T follicular helper cell (primary cell): ENCODE data around the gene ABCC5.

Experiments used
- DNase-seq: peaks from one replicate; pipeline ENCODE4 v3.0.0-alpha.2; 2020; ENCODE audit warnings: low read depth

ABCC5 gene

GRCh38 chr3:183922421-183922820 lies 95.3 kb downstream of the ABCC5 start:
- DNase-seq = no peak

GRCh38 chr3:183921096-183921495 lies 96.6 kb downstream of the ABCC5 start:
- no peak for DNase-seq

- DNase-seq = no peak
These were observed 97.3 kb downstream of the ABCC5 start for GRCh38 chr3:183920416-183920815.

GRCh38 chr3:183918178-183918577 lies 99.5 kb downstream of the ABCC5 start:
- DNase-seq = no peak

DNA sequence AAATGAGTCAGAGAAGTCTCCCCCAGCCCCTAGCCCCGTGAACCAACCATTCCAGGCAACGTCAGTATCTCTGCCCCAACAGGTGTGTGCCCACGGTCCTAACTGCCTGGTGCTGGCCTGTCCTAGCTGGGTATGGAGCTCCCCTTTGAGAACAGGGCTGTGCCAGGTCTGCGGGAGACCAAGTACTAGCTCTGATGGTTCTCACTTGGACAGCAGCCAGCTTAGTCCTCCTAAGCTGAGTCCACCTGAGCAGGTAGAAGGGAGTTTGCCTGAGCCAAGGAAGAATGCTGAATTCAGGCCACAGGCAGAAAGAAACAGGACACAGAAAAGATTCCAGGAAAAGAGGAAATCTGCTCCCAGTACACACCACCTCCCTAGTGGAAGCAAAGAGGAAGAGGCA lies 99.9 kb downstream of the ABCC5 start:
- DNase-seq = no peak

DNA sequence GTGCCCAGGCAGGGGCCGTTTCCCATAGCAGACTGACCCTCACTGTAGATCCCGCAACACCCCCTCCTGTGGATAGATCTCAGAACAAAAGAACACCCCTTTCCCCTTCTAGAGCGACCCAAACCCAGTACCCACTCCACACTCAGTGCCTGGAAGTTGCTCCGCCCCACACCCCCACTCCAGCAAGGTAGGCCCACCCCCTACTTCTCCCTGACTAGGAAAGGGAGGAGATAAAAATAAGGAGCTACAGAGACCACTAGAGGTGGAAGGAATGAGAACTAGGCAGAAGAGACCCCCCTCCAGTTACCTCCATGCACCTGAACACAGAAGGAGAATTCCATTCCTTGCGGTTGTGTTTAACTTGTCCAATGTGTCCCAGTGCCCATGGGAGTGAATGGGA lies 102.8 kb downstream of the ABCC5 start:
- DNase-seq = no peak

DNA sequence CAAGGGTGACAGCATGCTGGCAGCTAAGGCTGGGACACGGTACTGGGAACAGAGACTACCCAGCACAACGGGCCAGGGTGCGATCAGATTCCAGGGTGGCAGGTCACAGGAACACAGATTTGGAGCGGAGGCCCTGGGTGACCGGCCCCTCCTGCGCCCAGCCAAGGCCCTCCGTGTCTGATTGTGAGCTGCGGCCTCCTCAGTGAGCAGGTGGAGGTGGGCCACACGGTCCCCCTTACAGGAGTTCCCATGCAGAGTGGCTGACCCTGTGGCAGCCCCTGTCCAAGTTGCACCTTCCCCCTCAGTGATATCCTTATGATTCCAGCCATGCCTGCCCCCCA lies 104.1 kb downstream of the ABCC5 start:
- no peak for DNase-seq

- no peak for DNase-seq
These were observed 104.6 kb downstream of the ABCC5 start for GRCh38 chr3:183912895-183913579.

- DNase-seq = no peak
These were observed 105.7 kb downstream of the ABCC5 start for GRCh38 chr3:183911763-183912506.

GRCh38 chr3:183911087-183911486 lies 106.6 kb downstream of the ABCC5 start:
- DNase-seq = no peak

GRCh38 chr3:183909030-183909600 lies 108.6 kb downstream of the ABCC5 start:
- no peak for DNase-seq

GRCh38 chr3:183907911-183908331 lies 109.8 kb downstream of the ABCC5 start:
- no peak for DNase-seq

GRCh38 chr3:183907176-183907575 lies 110.5 kb downstream of the ABCC5 start:
- DNase-seq = no peak

GRCh38 chr3:183906234-183906921 lies 111.3 kb downstream of the ABCC5 start:
- no peak for DNase-seq

DNA sequence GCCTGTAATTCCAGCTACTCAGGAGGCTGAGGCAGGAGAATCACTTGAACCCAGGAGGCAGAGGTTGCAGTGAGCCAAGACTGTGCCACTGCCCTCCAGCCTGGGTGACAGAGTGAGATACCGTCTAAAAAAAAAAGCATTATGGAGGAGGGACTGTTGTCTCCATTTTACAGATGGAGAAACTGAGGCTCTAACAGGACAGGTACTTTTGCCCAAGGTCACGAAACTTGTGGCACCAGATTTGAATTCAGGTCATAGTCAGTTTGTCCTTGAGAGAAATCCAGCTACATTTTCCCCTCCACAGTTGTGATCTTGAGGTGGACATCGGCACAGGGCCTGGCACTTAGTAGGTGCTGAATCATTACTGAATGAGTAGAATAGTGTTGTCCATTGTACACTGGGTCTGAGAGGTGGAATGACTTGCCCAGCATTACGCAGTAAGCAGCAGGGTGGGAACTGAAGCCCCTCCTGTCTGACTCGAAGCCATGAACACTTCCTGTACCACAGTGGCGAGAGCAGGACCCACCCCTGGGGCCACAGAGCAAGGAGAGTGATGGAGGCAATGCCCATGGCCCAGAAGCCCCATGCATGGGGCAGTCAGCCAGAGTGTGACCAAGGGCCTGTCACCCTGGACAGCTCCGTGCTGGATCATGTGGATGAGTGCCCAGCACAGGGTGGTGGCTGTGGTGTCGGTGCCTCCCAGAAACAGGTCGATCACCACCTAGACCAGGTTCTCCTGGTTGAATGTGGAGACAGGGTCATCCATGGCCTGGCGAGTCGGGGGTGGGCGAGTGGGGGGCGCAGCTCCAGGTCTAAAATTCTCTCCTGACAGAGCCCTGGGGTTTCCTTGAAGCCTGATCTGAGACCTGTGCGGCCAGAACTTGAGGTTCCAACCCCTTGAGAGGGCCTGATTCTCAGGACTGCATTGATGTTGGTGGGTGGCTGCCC lies 112.6 kb downstream of the ABCC5 start:
- no peak for DNase-seq

GRCh38 chr3:183898028-183898431 lies 119.7 kb downstream of the ABCC5 start:
- no peak for DNase-seq

DNA sequence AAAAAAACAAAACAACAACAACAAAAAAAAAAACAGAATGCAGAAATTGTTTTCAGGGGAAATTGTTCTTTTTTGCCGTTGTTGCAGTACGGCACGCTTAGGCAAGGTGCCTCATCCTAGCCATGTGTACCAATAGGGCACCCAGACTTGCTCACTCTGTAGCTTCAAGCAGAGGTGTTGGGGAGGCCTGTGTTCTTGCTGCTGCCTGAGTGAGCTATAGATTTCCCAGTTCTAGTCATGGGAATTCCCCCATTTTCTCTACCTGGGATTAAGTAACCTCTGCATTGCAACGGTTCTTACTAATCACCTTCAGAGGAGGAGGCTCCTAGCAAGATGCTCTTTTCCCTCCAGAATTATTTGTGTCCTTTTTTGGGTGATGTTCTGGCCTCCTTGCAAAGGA lies 120.1 kb downstream of the ABCC5 start:
- no peak for DNase-seq

DNA sequence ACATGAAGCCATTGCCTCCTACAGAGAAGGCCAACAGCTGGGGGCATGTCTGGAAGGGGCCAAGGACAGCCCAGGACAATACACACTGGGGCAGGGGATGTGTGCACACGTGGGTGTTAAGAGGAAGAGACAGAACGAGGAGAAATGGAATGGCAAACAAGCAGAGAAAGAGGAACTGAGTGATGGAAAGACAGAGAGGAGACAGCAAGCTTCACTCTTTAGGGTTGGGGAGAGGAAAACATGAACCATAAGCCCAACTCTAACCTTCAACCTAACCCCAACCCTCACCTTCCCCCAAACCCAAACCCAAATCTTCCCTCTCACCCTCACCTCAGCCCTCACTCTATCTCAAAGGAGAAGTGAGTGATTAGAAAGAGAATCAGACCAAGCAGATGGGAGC lies 121.1 kb downstream of the ABCC5 start:
- DNase-seq = no peak

GRCh38 chr3:183896184-183896583 lies 121.5 kb downstream of the ABCC5 start:
- no peak for DNase-seq

GRCh38 chr3:183895774-183896173 lies 121.9 kb downstream of the ABCC5 start:
- DNase-seq = no peak

DNA sequence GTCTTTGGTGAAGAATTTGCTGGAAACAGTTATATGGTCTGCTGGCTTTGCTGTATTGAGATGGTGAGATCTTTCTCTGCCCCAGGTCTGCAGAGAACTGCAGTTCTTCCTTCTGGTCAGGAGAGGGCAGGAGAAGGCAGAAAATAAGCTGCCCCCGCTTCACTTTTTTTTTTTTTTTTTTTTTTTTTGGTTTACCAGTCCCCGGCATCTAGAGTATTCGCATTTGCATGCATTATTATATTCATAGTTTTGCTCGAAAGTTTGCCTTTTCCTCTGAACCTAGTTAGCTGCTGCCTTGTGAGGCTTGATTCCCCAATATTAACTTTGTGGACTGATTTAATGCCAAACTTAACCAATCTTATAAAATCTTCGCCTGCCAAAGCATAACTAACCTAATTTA lies 122.4 kb downstream of the ABCC5 start:
- peak; percentile 9 for DNase-seq
